HepG2 (cell line): ENCODE results near the gene MYEOV. TPM values are rescaled to one million over a fixed set of nuclear protein-coding genes. Genes with fewer than 3 reads are reported as not detected.
A peak's percentile ranks its signal among the peaks of the same experiment; 100 is the strongest.

Experiments
- HOXA5 ChIP-seq: sonication (generic); formaldehyde crosslinking; IDR thresholded peaks from 2 replicates; pipeline ENCODE4 v1.4.0; 2020; ENCODE audit warnings: missing genetic modification reagents
- NCOA2 ChIP-seq: sonication (generic); formaldehyde crosslinking; IDR thresholded peaks from 2 replicates; pipeline ENCODE4 v1.8.0; 2022; ENCODE audit warnings: inconsistent platforms
- NFE2L1 ChIP-seq: sonication (generic); formaldehyde crosslinking; IDR thresholded peaks from 2 replicates; pipeline ENCODE4 v1.4.0; 2020; ENCODE audit warnings: missing genetic modification reagents, mild to moderate bottlenecking, borderline replicate concordance
- NR2C2 ChIP-seq: sonication (generic); formaldehyde crosslinking; IDR thresholded peaks from 2 replicates; pipeline ENCODE4 v1.4.0; 2020; ENCODE audit warnings: missing genetic modification reagents, mild to moderate bottlenecking, moderate library complexity, borderline replicate concordance
- ZFP82 ChIP-seq: sonication (generic); formaldehyde crosslinking; IDR thresholded peaks from 2 replicates; pipeline ENCODE4 v1.5.1; 2020; ENCODE audit warnings: mild to moderate bottlenecking, missing genetic modification reagents, borderline replicate concordance
- ZKSCAN5 ChIP-seq: sonication (generic); formaldehyde crosslinking; IDR thresholded peaks from 2 replicates; pipeline ENCODE4 v1.5.1; 2020; ENCODE audit warnings: mild to moderate bottlenecking, missing genetic modification reagents
- polyA plus RNA-seq, 8 experiments: library from polyadenylated mRNA; depleted of rRNA in 3 of 8; stranded (reverse) in 7 of 8; unstranded in 1 of 8; fragments of >200 nt; fragmentation: Illumina TruSeq in 4 of 8; extraction: Trizol in 4 of 8; gene quantifications; 2 replicates each; pipeline versions ENCODE4 v1.2.1 to v1.2.3, GENCODE V29; 2011 to 2016; ENCODE audit warnings: low read depth in 4 of 8, missing spikeins in 1 of 8, mixed read lengths in 1 of 8; ENCODE audit not compliant: insufficient read depth in 1 of 8
- total RNA-seq, 5 experiments: library from RNA; depleted of rRNA; stranded (reverse); fragments of >200 nt; fragmentation: Illumina TruSeq; extraction: Trizol; gene quantifications; 2 replicates each; pipeline ENCODE4 v1.2.3, GENCODE V29; 2016; ENCODE audit warnings: low read depth in 1 of 5
- TF ChIP-seq, protein P1 (sequence below): sonication (generic); formaldehyde crosslinking; IDR thresholded peaks from 2 replicates; pipeline ENCODE4 v1.4.0; 2020; ENCODE audit warnings: low read depth, missing genetic modification reagents
- TF ChIP-seq, protein P2 (sequence below): sonication (generic); formaldehyde crosslinking; IDR thresholded peaks from 2 replicates; pipeline ENCODE4 v1.4.0; 2020; ENCODE audit warnings: mild to moderate bottlenecking, missing genetic modification reagents
- TF ChIP-seq, protein P3 (sequence below): sonication (generic); formaldehyde crosslinking; IDR thresholded peaks from 2 replicates; pipeline ENCODE4 v1.4.0; 2020; ENCODE audit warnings: mild to moderate bottlenecking, missing genetic modification reagents
- TF ChIP-seq, protein P4 (sequence below): sonication (generic); formaldehyde crosslinking; IDR thresholded peaks from 2 replicates; pipeline ENCODE4 v1.4.0; 2020; ENCODE audit warnings: mild to moderate bottlenecking, missing genetic modification reagents, borderline replicate concordance
- TF ChIP-seq, protein P5 (sequence below): sonication (generic); formaldehyde crosslinking; IDR thresholded peaks from 2 replicates; pipeline ENCODE4 v1.5.1; 2020; ENCODE audit warnings: mild to moderate bottlenecking, missing genetic modification reagents, borderline replicate concordance

MYEOV gene
- total and polyA plus RNA-seq, 2 of the 13 experiments (the other 11 are each of a cell fraction or from before 2014, with no cell fraction given): 0.33 to 1.8 TPM

DNA sequence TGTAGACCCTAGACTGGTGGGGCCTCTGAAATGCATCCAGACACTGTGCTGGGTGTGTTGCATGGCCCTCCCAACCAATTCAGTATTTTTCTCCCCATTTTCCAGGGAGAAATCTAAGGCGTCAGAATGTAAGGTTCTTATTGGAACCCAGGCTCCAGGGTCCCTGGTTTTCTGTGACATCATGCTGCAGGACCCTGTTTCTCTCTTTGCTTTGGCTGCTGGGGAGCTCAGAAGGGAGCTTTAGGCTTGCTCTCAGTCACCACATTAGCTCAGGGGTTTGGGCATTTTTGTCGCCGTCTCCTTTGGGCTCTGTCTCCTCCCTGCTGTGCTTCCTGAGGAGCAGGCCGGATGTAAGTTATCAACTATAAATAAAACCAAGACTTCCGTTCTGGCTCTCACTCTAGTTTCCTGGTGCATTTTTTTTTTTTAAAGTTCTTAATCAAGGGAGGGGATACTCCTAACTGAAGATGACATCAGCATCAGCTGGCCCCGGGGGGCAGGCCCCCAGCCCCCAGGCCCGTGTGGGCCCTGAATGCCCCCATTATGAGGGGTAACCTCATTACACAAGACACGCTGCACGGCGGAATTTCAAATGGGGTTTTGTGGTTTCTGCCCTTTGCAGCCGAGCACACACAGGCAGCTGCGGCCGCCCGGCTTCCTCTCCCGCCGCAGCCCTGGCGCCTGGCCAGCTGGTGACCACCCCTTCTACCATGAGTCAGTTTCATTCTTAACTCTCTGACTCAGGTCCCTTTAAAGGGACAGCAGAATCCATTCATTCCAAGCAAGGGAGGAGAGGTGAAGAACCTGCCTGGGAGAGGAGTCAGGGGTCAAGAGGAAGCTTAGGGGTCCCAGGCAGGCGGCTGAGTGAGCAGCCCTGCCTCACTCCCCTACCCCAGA lies 3.2 kb downstream of the MYEOV start (continued):
- TF ChIP-seq, protein P1, sequence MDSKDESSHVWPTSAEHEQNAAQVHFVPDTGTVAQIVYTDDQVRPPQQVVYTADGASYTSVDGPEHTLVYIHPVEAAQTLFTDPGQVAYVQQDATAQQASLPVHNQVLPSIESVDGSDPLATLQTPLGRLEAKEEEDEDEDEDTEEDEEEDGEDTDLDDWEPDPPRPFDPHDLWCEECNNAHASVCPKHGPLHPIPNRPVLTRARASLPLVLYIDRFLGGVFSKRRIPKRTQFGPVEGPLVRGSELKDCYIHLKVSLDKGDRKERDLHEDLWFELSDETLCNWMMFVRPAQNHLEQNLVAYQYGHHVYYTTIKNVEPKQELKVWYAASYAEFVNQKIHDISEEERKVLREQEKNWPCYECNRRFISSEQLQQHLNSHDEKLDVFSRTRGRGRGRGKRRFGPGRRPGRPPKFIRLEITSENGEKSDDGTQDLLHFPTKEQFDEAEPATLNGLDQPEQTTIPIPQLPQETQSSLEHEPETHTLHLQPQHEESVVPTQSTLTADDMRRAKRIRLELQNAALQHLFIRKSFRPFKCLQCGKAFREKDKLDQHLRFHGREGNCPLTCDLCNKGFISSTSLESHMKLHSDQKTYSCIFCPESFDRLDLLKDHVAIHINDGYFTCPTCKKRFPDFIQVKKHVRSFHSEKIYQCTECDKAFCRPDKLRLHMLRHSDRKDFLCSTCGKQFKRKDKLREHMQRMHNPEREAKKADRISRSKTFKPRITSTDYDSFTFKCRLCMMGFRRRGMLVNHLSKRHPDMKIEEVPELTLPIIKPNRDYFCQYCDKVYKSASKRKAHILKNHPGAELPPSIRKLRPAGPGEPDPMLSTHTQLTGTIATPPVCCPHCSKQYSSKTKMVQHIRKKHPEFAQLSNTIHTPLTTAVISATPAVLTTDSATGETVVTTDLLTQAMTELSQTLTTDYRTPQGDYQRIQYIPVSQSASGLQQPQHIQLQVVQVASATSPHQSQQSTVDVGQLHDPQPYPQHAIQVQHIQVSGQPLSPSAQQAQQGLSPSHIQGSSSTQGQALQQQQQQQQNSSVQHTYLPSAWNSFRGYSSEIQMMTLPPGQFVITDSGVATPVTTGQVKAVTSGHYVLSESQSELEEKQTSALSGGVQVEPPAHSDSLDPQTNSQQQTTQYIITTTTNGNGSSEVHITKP (CRISPR knock-in tag): 0 out of 2 replicates have a peak, but pooled peaks have one; percentile 22
- no peak for TF ChIP-seq NFE2L1 (CRISPR knock-in tag)
- TF ChIP-seq ZFP82 (CRISPR knock-in tag): no peak
- TF ChIP-seq, protein P2, sequence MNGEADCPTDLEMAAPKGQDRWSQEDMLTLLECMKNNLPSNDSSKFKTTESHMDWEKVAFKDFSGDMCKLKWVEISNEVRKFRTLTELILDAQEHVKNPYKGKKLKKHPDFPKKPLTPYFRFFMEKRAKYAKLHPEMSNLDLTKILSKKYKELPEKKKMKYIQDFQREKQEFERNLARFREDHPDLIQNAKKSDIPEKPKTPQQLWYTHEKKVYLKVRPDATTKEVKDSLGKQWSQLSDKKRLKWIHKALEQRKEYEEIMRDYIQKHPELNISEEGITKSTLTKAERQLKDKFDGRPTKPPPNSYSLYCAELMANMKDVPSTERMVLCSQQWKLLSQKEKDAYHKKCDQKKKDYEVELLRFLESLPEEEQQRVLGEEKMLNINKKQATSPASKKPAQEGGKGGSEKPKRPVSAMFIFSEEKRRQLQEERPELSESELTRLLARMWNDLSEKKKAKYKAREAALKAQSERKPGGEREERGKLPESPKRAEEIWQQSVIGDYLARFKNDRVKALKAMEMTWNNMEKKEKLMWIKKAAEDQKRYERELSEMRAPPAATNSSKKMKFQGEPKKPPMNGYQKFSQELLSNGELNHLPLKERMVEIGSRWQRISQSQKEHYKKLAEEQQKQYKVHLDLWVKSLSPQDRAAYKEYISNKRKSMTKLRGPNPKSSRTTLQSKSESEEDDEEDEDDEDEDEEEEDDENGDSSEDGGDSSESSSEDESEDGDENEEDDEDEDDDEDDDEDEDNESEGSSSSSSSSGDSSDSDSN (CRISPR knock-in tag): peak; percentile 36; the same call in 1 of the 2 replicates
- TF ChIP-seq, protein P3, sequence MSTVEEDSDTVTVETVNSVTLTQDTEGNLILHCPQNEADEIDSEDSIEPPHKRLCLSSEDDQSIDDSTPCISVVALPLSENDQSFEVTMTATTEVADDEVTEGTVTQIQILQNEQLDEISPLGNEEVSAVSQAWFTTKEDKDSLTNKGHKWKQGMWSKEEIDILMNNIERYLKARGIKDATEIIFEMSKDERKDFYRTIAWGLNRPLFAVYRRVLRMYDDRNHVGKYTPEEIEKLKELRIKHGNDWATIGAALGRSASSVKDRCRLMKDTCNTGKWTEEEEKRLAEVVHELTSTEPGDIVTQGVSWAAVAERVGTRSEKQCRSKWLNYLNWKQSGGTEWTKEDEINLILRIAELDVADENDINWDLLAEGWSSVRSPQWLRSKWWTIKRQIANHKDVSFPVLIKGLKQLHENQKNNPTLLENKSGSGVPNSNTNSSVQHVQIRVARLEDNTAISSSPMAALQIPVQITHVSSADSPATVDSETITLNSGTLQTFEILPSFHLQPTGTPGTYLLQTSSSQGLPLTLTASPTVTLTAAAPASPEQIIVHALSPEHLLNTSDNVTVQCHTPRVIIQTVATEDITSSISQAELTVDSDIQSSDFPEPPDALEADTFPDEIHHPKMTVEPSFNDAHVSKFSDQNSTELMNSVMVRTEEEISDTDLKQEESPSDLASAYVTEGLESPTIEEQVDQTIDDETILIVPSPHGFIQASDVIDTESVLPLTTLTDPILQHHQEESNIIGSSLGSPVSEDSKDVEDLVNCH (CRISPR knock-in tag): no peak
- no peak for TF ChIP-seq HOXA5 (CRISPR knock-in tag)
- TF ChIP-seq, protein P4, sequence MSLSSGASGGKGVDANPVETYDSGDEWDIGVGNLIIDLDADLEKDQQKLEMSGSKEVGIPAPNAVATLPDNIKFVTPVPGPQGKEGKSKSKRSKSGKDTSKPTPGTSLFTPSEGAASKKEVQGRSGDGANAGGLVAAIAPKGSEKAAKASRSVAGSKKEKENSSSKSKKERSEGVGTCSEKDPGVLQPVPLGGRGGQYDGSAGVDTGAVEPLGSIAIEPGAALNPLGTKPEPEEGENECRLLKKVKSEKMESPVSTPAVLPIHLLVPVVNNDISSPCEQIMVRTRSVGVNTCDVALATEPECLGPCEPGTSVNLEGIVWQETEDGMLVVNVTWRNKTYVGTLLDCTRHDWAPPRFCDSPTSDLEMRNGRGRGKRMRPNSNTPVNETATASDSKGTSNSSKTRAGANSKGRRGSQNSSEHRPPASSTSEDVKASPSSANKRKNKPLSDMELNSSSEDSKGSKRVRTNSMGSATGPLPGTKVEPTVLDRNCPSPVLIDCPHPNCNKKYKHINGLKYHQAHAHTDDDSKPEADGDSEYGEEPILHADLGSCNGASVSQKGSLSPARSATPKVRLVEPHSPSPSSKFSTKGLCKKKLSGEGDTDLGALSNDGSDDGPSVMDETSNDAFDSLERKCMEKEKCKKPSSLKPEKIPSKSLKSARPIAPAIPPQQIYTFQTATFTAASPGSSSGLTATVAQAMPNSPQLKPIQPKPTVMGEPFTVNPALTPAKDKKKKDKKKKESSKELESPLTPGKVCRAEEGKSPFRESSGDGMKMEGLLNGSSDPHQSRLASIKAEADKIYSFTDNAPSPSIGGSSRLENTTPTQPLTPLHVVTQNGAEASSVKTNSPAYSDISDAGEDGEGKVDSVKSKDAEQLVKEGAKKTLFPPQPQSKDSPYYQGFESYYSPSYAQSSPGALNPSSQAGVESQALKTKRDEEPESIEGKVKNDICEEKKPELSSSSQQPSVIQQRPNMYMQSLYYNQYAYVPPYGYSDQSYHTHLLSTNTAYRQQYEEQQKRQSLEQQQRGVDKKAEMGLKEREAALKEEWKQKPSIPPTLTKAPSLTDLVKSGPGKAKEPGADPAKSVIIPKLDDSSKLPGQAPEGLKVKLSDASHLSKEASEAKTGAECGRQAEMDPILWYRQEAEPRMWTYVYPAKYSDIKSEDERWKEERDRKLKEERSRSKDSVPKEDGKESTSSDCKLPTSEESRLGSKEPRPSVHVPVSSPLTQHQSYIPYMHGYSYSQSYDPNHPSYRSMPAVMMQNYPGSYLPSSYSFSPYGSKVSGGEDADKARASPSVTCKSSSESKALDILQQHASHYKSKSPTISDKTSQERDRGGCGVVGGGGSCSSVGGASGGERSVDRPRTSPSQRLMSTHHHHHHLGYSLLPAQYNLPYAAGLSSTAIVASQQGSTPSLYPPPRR (CRISPR knock-in tag): no peak
- no peak for TF ChIP-seq ZKSCAN5 (CRISPR knock-in tag)
- TF ChIP-seq, protein P5, sequence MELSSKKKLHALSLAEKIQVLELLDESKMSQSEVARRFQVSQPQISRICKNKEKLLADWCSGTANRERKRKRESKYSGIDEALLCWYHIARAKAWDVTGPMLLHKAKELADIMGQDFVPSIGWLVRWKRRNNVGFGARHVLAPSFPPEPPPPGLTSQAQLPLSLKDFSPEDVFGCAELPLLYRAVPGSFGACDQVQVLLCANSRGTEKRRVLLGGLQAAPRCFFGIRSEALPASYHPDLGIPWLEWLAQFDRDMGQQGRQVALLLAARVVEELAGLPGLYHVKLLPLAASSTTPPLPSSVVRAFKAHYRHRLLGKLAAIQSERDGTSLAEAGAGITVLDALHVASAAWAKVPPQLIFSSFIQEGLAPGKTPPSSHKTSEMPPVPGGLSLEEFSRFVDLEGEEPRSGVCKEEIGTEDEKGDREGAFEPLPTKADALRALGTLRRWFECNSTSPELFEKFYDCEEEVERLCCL (CRISPR knock-in tag): no peak
- no peak for TF ChIP-seq NR2C2 (CRISPR knock-in tag)
- peak; percentile 34 for TF ChIP-seq NCOA2
